H1 (cell line): Measurements from ENCODE around the gene TMEM176B. TPM values are rescaled to one million over a fixed set of nuclear protein-coding genes. Genes with fewer than 3 reads are reported as not detected.

Source experiments
- CTCF ChIA-PET: fragments of 300-600 bp; sonication (Branson Sonifier 250); formaldehyde crosslinking; loops from one replicate; lab custom pipeline; 2021; ENCODE audit not compliant: partially characterized antibody; lab: Charles Lee
- POLR2A ChIA-PET: fragments of 300-600 bp; sonication (Branson Sonifier 250); formaldehyde crosslinking; loops from one replicate; lab custom pipeline; 2021; ENCODE audit warnings: inconsistent platforms; ENCODE audit not compliant: partially characterized antibody; lab: Charles Lee
- DNase-seq, 2 experiments: peaks; one replicate each; pipeline versions ENCODE4 v3.0.0 to v3.0.0-alpha.2; 2010 to 2022; ENCODE audit warnings: low spot score in 2 of 2, low read depth in 1 of 2, mixed read lengths in 1 of 2
- FAIRE-seq: peaks from 2 replicates; lab custom pipeline; 2011; peaks lifted over from hg19 to GRCh38; lab: Jason Lieb, UNC
- H2AFZ ChIP-seq: 2 replicates; pipeline ENCODE4 v1.8.1; 2012; ENCODE audit warnings: low read length, inconsistent platforms
- H2AK5ac ChIP-seq: 2 replicates; pipeline ENCODE4 v1.6.1; 2013; ENCODE audit warnings: low read depth, low read length
- H2BK120ac ChIP-seq: replicated peaks from 2 replicates; pipeline ENCODE3; 2013; ENCODE audit warnings: low read depth, low read length, inconsistent platforms
- H2BK12ac ChIP-seq: 2 replicates; pipeline ENCODE4 v1.6.1; 2013; ENCODE audit warnings: low read depth, low read length
- H2BK15ac ChIP-seq: 2 replicates; pipeline ENCODE4 v1.6.1; 2013; ENCODE audit warnings: low read length
- H2BK20ac ChIP-seq: 2 replicates; pipeline ENCODE4 v1.6.1; 2013; ENCODE audit warnings: low read length
- H2BK5ac ChIP-seq: 2 replicates; pipeline ENCODE4 v1.6.1; 2013; ENCODE audit warnings: low read depth, low read length
- H3K14ac ChIP-seq: 2 replicates; pipeline ENCODE4 v1.6.1; 2013; ENCODE audit warnings: inconsistent platforms; ENCODE audit not compliant: insufficient read length
- H3K18ac ChIP-seq: 2 replicates; pipeline ENCODE4 v1.6.1; 2013; ENCODE audit warnings: low read length; ENCODE audit errors: extremely low read depth
- H3K23ac ChIP-seq: 2 replicates; pipeline ENCODE4 v1.6.1; 2013; ENCODE audit warnings: inconsistent platforms; ENCODE audit not compliant: insufficient read length
- H3K23me2 ChIP-seq: 2 replicates; pipeline ENCODE4 v1.6.1; 2013; ENCODE audit warnings: low read depth, low read length
- H3K27ac ChIP-seq: 2 replicates; pipeline ENCODE4 v1.6.1; 2011; ENCODE audit warnings: low read depth, low read length, inconsistent platforms
- H3K27me3 ChIP-seq, 4 experiments: replicated peaks in 1 of 4; 1 replicate in 1 of 4; 2 replicates in 3 of 4; pipeline versions ENCODE4 v1.6.1 to v1.8.1; 2011 to 2013; ENCODE audit warnings: low read length in 3 of 4, mild to moderate bottlenecking in 3 of 4, inconsistent platforms in 2 of 4, mixed read lengths in 2 of 4, moderate library complexity in 1 of 4; ENCODE audit not compliant: control insufficient read depth in 3 of 4, insufficient read depth in 3 of 4; ENCODE audit errors: extremely low read depth in 1 of 4
- H3K36me3 ChIP-seq, 4 experiments: 2 replicates each; pipeline versions ENCODE4 v1.6.1 to v1.8.1; 2011 to 2013; ENCODE audit warnings: mild to moderate bottlenecking in 4 of 4, low read length in 3 of 4, moderate library complexity in 2 of 4, control low read depth in 1 of 4, inconsistent platforms in 1 of 4; ENCODE audit not compliant: insufficient read depth in 4 of 4, control insufficient read depth in 2 of 4
- H3K4ac ChIP-seq: replicated peaks from 2 replicates; pipeline ENCODE3; 2013; ENCODE audit warnings: low read length, low read depth, mixed read lengths, inconsistent platforms; ENCODE audit not compliant: insufficient read length
- H3K4me1 ChIP-seq, 4 experiments: replicated peaks in 1 of 4; 1 replicate in 1 of 4; 2 replicates in 3 of 4; pipeline versions ENCODE4 v1.6.1 to v1.8.1; 2011 to 2013; ENCODE audit warnings: low read length in 3 of 4, inconsistent platforms in 2 of 4, mixed read lengths in 1 of 4; ENCODE audit not compliant: insufficient read depth in 4 of 4, control insufficient read depth in 3 of 4
- H3K4me2 ChIP-seq, 2 experiments: 2 replicates each; pipeline versions ENCODE4 v1.6.1 to v1.8.1; 2011 to 2013; ENCODE audit warnings: low read depth in 2 of 2, low read length in 2 of 2, control low read depth in 1 of 2, inconsistent platforms in 1 of 2, mild to moderate bottlenecking in 1 of 2; ENCODE audit not compliant: insufficient read depth in 1 of 2
- H3K4me3 ChIP-seq, 4 experiments: fragments of 200-600, 300-600 bp in 1 of 4; sonication (generic), shearing (Covaris generic), sonication (Bioruptor Twin) in 1 of 4; 2 replicates each; pipeline versions ENCODE4 v1.5.1 to v1.8.1; 2011 to 2016; ENCODE audit warnings: low read length in 4 of 4, low read depth in 3 of 4, control low read depth in 2 of 4, inconsistent platforms in 2 of 4, mild to moderate bottlenecking in 2 of 4, mixed read lengths in 1 of 4, moderate library complexity in 1 of 4; ENCODE audit not compliant: insufficient read depth in 2 of 4; ENCODE audit errors: extremely low read depth in 1 of 4
- H3K56ac ChIP-seq: replicated peaks from 2 replicates; pipeline ENCODE3; 2013; ENCODE audit warnings: low read depth, mild to moderate bottlenecking, mixed read lengths, low read length, inconsistent platforms; ENCODE audit not compliant: insufficient read length
- H3K79me1 ChIP-seq: 2 replicates; pipeline ENCODE4 v1.6.1; 2013; ENCODE audit warnings: low read depth, low read length, control low read depth
- H3K79me2 ChIP-seq, 2 experiments: 2 replicates each; pipeline versions ENCODE4 v1.6.1 to v1.8.1; 2012 to 2013; ENCODE audit warnings: low read length in 2 of 2, mild to moderate bottlenecking in 2 of 2, inconsistent platforms in 1 of 2; ENCODE audit not compliant: insufficient read depth in 2 of 2, control insufficient read depth in 1 of 2
- H3K9ac ChIP-seq, 4 experiments: replicated peaks in 1 of 4; 1 replicate in 1 of 4; 2 replicates in 3 of 4; pipeline versions ENCODE4 v1.6.1 to v1.8.1; 2011 to 2013; ENCODE audit warnings: low read depth in 3 of 4, low read length in 3 of 4, control low read depth in 2 of 4, mild to moderate bottlenecking in 2 of 4, moderate library complexity in 2 of 4, inconsistent platforms in 1 of 4; ENCODE audit errors: extremely low read depth in 1 of 4
- H3K9me3 ChIP-seq, 2 experiments: 2 replicates each; pipeline versions ENCODE4 v1.6.1 to v1.8.1; 2012 to 2013; ENCODE audit warnings: mild to moderate bottlenecking in 2 of 2, moderate library complexity in 2 of 2, control low read depth in 1 of 2, inconsistent platforms in 1 of 2, low read depth in 1 of 2, low read length in 1 of 2, mixed read lengths in 1 of 2; ENCODE audit not compliant: insufficient read depth in 2 of 2
- H4K20me1 ChIP-seq, 2 experiments: replicated peaks in 1 of 2; 2 replicates each; pipeline versions ENCODE3 to v1.8.1; 2011 to 2013; ENCODE audit warnings: inconsistent platforms in 2 of 2, low read length in 2 of 2, mild to moderate bottlenecking in 1 of 2; ENCODE audit not compliant: insufficient read depth in 2 of 2, control insufficient read depth in 1 of 2
- H4K5ac ChIP-seq: 2 replicates; pipeline ENCODE4 v1.6.1; 2013; ENCODE audit warnings: low read length, low read depth, mixed read lengths, inconsistent platforms; ENCODE audit not compliant: insufficient read length
- H4K8ac ChIP-seq: 2 replicates; pipeline ENCODE4 v1.8.0; 2013; ENCODE audit warnings: mild to moderate bottlenecking, moderate library complexity, low read length, inconsistent platforms; ENCODE audit not compliant: insufficient read depth; ENCODE audit errors: extremely low read depth
- H4K91ac ChIP-seq: replicated peaks from 2 replicates; pipeline ENCODE3; 2013; ENCODE audit warnings: low read length, mixed read lengths, inconsistent platforms; ENCODE audit not compliant: insufficient read length
- GTF2F1 ChIP-seq: IDR thresholded peaks from 2 replicates; pipeline ENCODE4 v1.6.1; 2012; ENCODE audit warnings: low read depth, low read length, improper control_type of control experiment, borderline replicate concordance
- HDAC6 ChIP-seq: IDR thresholded peaks from one replicate; pipeline ENCODE4 v1.7.1; 2012; ENCODE audit warnings: low read depth, mild to moderate bottlenecking, inconsistent platforms, low read length, moderate library complexity
- MAFK ChIP-seq: IDR thresholded peaks from 2 replicates; pipeline ENCODE4 v1.6.1; 2012; ENCODE audit warnings: low read depth, mild to moderate bottlenecking, improper control_type of control experiment, low read length
- RXRA ChIP-seq: IDR thresholded peaks from 2 replicates; pipeline ENCODE4 v1.6.1; 2011; ENCODE audit warnings: low read depth, mild to moderate bottlenecking, low read length, moderate library complexity; ENCODE audit not compliant: insufficient read depth
- TAF7 ChIP-seq: optimal IDR thresholded peaks from 2 replicates; pipeline ENCODE3; 2011; ENCODE audit warnings: low read depth, mild to moderate bottlenecking, inconsistent platforms, low read length, moderate library complexity, borderline replicate concordance
- YY1 ChIP-seq: IDR thresholded peaks from 2 replicates; pipeline ENCODE4 v1.6.1; 2011; ENCODE audit warnings: low read depth, mild to moderate bottlenecking, low read length
- WGBS, 2 experiments: shearing (Covaris generic) in 1 of 2; methylation state at CpG; one replicate each; pipeline versions ENCODE4 v1.1.6 to v1.1.7; 2013 to 2015; ENCODE audit warnings: low lambda C conversion rate in 2 of 2, mixed read lengths in 2 of 2, inconsistent platforms in 1 of 2, low coverage in 1 of 2, missing lambda C conversion rate in 1 of 2; ENCODE audit not compliant: insufficient replicate concordance in 2 of 2, insufficient coverage in 1 of 2, insufficient read length in 1 of 2; ENCODE audit errors: extremely low coverage in 1 of 2, missing lambda C conversion rate in 1 of 2; 5-methylcytosine and 5-hydroxymethylcytosine counted together
- polyA plus RNA-seq, 7 experiments: library from polyadenylated mRNA; depleted of rRNA in 3 of 7; stranded (reverse) in 5 of 7; unstranded in 2 of 7; fragments of >200 nt in 5 of 7; fragments of 200-250 nt in 2 of 7; gene quantifications; 1 replicate in 5 of 7; 2 replicates in 1 of 7; 4 replicates in 1 of 7; pipeline versions ENCODE4 v1.2.1 to v1.2.3, GENCODE V29; 2011 to 2013; ENCODE audit warnings: missing spikeins in 2 of 7, mixed read lengths in 2 of 7
- total RNA-seq: library from RNA; stranded (reverse); fragmentation: NEBNext Ultra II Directional; extraction: Animal tissue kit (Norgen Biotek cat#: 25700); gene quantifications from 2 replicates; pipeline ENCODE4 v1.2.1, GENCODE V29; 2021

TMEM176B gene
- total and polyA plus RNA-seq, 2 of the 8 experiments (the other 6 are each of a cell fraction or from before 2014, with no cell fraction given), result 1.2 to 2.1 TPM

- no peaks in the 10 kb centered on the region for H3K79me2 ChIP-seq
- H3K9me3 ChIP-seq, result no peaks in the 10 kb centered on the region; a peak in 1 of 4 replicates
- H4K91ac ChIP-seq, result no peak overlapping the region
- CTCF ChIA-PET, result interaction anchor here (1.1 kb wide), 1 partner anchor 18 kb away, joined by 3 read pairs; no protein-coding TSS in a partner anchor
- no peak overlapping the region for H3K4me3 ChIP-seq
- POLR2A ChIA-PET, result no interaction called here
- H3K23ac ChIP-seq, result no peak overlapping the region
- no peaks in the 10 kb centered on the region; a peak in 3 of 7 replicates for H3K27me3 ChIP-seq
- no peak overlapping the region for H3K27ac ChIP-seq
- H3K4ac ChIP-seq, result no peak overlapping the region
- no peak overlapping the region for H2BK120ac ChIP-seq
- H3K36me3 ChIP-seq, result no peaks in the 10 kb centered on the region
- no peaks in the 10 kb centered on the region for H3K23me2 ChIP-seq
- no peak overlapping the region for H2BK15ac ChIP-seq
- H4K5ac ChIP-seq, result no peak overlapping the region
- no peak overlapping the region for H2BK5ac ChIP-seq
- no peak overlapping the region for H4K8ac ChIP-seq
- FAIRE-seq, result no peak
- 84% methylated on average over 8 of the region's 8 CpGs; no CpG with 5 or more reads in 1 of the 2 experiments for WGBS, 2 experiments
- TF ChIP-seq TAF7, result no peak
- no peak for TF ChIP-seq YY1
- TF ChIP-seq HDAC6, result no peak
- TF ChIP-seq MAFK, result no peak
- TF ChIP-seq RXRA, result no peak
- no peak for TF ChIP-seq GTF2F1
- H3K9ac ChIP-seq, result no peak overlapping the region
- no peak for DNase-seq
- H3K18ac ChIP-seq, result no peak overlapping the region
- no peak overlapping the region for H2AFZ ChIP-seq
- no peak overlapping the region for H3K4me2 ChIP-seq
- no peak overlapping the region for H3K14ac ChIP-seq
- H2AK5ac ChIP-seq, result no peak overlapping the region
- H4K20me1 ChIP-seq, result no peaks in the 10 kb centered on the region
- H2BK12ac ChIP-seq, result no peak overlapping the region
- no peak overlapping the region for H3K56ac ChIP-seq
- H3K79me1 ChIP-seq, result no peaks in the 10 kb centered on the region; the same call in 1 of the 2 replicates
- peaks cover 0 to 7% (median 0%) of the 10 kb centered on the region in 4 experiments; a peak in 3 of 7 replicates for H3K4me1 ChIP-seq
- H2BK20ac ChIP-seq, result no peak overlapping the region
Observed at GRCh38 chr7:150823043-150823442, 22.9 kb upstream of the TMEM176B start.
